ENCODE data around the gene ZNF407. TPM values are rescaled to one million over a fixed set of nuclear protein-coding genes. Genes with fewer than 3 reads are reported as not detected.

ZNF407 gene
- total RNA-seq, 2 experiments from 2014 or later, result 11.7 to 13.4 TPM

- Mint-ChIP-seq H3K4me1 (peaks cover 8% of the 10 kb centered on the region), H3K4me3 (no peak overlapping the region), H3K27ac (no peak overlapping the region), H3K36me3 (ENCODE audit: low read depth) (peaks cover 7% of the 10 kb centered on the region), H3K9me3 (peaks cover 2% of the 10 kb centered on the region), H3K27me3 (no peaks in the 10 kb centered on the region)
- POLR2A ChIA-PET, result no interaction called here
- CTCF ChIA-PET, result interaction anchor here (0.6 kb wide), 1 partner anchor 1686 kb away, joined by 3 read pairs; no protein-coding TSS in a partner anchor
- no peak for DNase-seq
Measured at GRCh38 chr18:75000920-75001319, 403.2 kb downstream of the ZNF407 start.

- peaks cover 2% of the 10 kb centered on the region for H3K9me3 Mint-ChIP-seq
- peaks cover 3% of the 10 kb centered on the region for H3K36me3 Mint-ChIP-seq (ENCODE audit: low read depth)
- POLR2A ChIA-PET, result interaction anchor here (1.3 kb wide), 1 partner anchor 9 kb away, joined by 5 read pairs; no protein-coding TSS in a partner anchor
- no peaks in the 10 kb centered on the region for H3K27me3 Mint-ChIP-seq
- CTCF ChIA-PET, result interaction anchor here (1.6 kb wide), 1 partner anchor 16 kb away, joined by 3 read pairs; no protein-coding TSS in a partner anchor
- no peak overlapping the region for H3K27ac Mint-ChIP-seq
- DNase-seq, result no peak
- H3K4me1 Mint-ChIP-seq, result no peaks in the 10 kb centered on the region
- no peak overlapping the region for H3K4me3 Mint-ChIP-seq
Measured at GRCh38 chr18:75003039-75003438, 405.4 kb downstream of the ZNF407 start.

- POLR2A ChIA-PET, result interaction anchor here (1.3 kb wide), 1 partner anchor 10 kb away, joined by 5 read pairs; no protein-coding TSS in a partner anchor
- CTCF ChIA-PET, result no interaction called here
- Mint-ChIP-seq H3K4me1 (no peaks in the 10 kb centered on the region), H3K27me3 (no peaks in the 10 kb centered on the region), H3K4me3 (no peak overlapping the region), H3K27ac (no peak overlapping the region), H3K36me3 (ENCODE audit: low read depth) (no peaks in the 10 kb centered on the region), H3K9me3 (no peaks in the 10 kb centered on the region)
- no peak for DNase-seq
Measured at GRCh38 chr18:75003764-75004690, 406.4 kb downstream of the ZNF407 start.

- POLR2A ChIA-PET, result no interaction called here
Measured at GRCh38 chr18:75005626-75006025, 408.0 kb downstream of the ZNF407 start.

GRCh38 chr18:75008186-75008585 is 410.5 kb downstream of the ZNF407 start:
- H3K27ac Mint-ChIP-seq, result no peak overlapping the region
- no peaks in the 10 kb centered on the region for H3K27me3 Mint-ChIP-seq
- no peak for DNase-seq
- CTCF ChIA-PET, result no interaction called here
- no peaks in the 10 kb centered on the region for H3K4me1 Mint-ChIP-seq
- H3K9me3 Mint-ChIP-seq, result no peaks in the 10 kb centered on the region
- H3K4me3 Mint-ChIP-seq, result no peak overlapping the region
- POLR2A ChIA-PET, result no interaction called here
- H3K36me3 Mint-ChIP-seq (ENCODE audit: low read depth), result no peaks in the 10 kb centered on the region

More at GRCh38 chr18:75005626-75006025, 408.0 kb downstream of the ZNF407 start:
- Mint-ChIP-seq H3K9me3 (no peaks in the 10 kb centered on the region), H3K36me3 (ENCODE audit: low read depth) (no peaks in the 10 kb centered on the region), H3K4me3 (no peak overlapping the region), H3K27me3 (no peaks in the 10 kb centered on the region), H3K4me1 (no peaks in the 10 kb centered on the region), H3K27ac (no peak overlapping the region)
- DNase-seq, result no peak
- CTCF ChIA-PET, result no interaction called here

GRCh38 chr18:75009296-75009695 is 411.6 kb downstream of the ZNF407 start:
- no peaks in the 10 kb centered on the region for H3K36me3 Mint-ChIP-seq (ENCODE audit: low read depth)
- H3K9me3 Mint-ChIP-seq, result no peaks in the 10 kb centered on the region
- no peaks in the 10 kb centered on the region for H3K27me3 Mint-ChIP-seq
- DNase-seq, result no peak
- ChIA-PET CTCF (interaction anchor here (1.3 kb wide), 1 partner anchor 34 kb away, joined by 3 read pairs; no protein-coding TSS in a partner anchor), POLR2A (no interaction called here)
- H3K4me1 Mint-ChIP-seq, result peaks cover 2% of the 10 kb centered on the region
- H3K4me3 Mint-ChIP-seq, result no peak overlapping the region
- no peak overlapping the region for H3K27ac Mint-ChIP-seq

GRCh38 chr18:75009878-75010277 is 412.2 kb downstream of the ZNF407 start:
- no peak for DNase-seq
- Mint-ChIP-seq H3K27ac (no peak overlapping the region), H3K36me3 (ENCODE audit: low read depth) (no peaks in the 10 kb centered on the region), H3K4me1 (peaks cover 4% of the 10 kb centered on the region), H3K4me3 (no peak overlapping the region), H3K9me3 (no peaks in the 10 kb centered on the region), H3K27me3 (no peaks in the 10 kb centered on the region)
- ChIA-PET CTCF (interaction anchor here (1.3 kb wide), 1 partner anchor 35 kb away, joined by 3 read pairs; no protein-coding TSS in a partner anchor), POLR2A (no interaction called here)

- Mint-ChIP-seq H3K27me3 (no peaks in the 10 kb centered on the region), H3K4me3 (no peak overlapping the region), H3K27ac (no peak overlapping the region), H3K9me3 (no peaks in the 10 kb centered on the region), H3K4me1 (peaks cover 4% of the 10 kb centered on the region), H3K36me3 (ENCODE audit: low read depth) (no peaks in the 10 kb centered on the region)
- POLR2A ChIA-PET, result no interaction called here
- CTCF ChIA-PET, result no interaction called here
- no peak for DNase-seq
Measured at GRCh38 chr18:75010278-75010677, 412.6 kb downstream of the ZNF407 start.

- no peak for DNase-seq
- Mint-ChIP-seq H3K9me3 (no peaks in the 10 kb centered on the region), H3K36me3 (ENCODE audit: low read depth) (no peaks in the 10 kb centered on the region), H3K4me1 (peaks cover 4% of the 10 kb centered on the region), H3K27me3 (no peaks in the 10 kb centered on the region), H3K27ac (no peak overlapping the region), H3K4me3 (no peak overlapping the region)
- ChIA-PET POLR2A (no interaction called here), CTCF (no interaction called here)
Measured at GRCh38 chr18:75010689-75011088, 413.0 kb downstream of the ZNF407 start.

GRCh38 chr18:75016025-75016717 is 418.5 kb downstream of the ZNF407 start:
- ChIA-PET POLR2A (no interaction called here), CTCF (no interaction called here)
- no peak for DNase-seq
- Mint-ChIP-seq H3K27ac (no peak overlapping the region), H3K4me3 (no peak overlapping the region), H3K4me1 (peaks cover 4% of the 10 kb centered on the region), H3K9me3 (no peaks in the 10 kb centered on the region), H3K27me3 (no peaks in the 10 kb centered on the region), H3K36me3 (ENCODE audit: low read depth) (no peaks in the 10 kb centered on the region)

GRCh38 chr18:75023473-75023872 is 425.8 kb downstream of the ZNF407 start:
- ChIA-PET CTCF (interaction anchor here (1.0 kb wide), 1 partner anchor 16 kb away, joined by 3 read pairs; no protein-coding TSS in a partner anchor), POLR2A (no interaction called here)
- no peak for DNase-seq
- no peaks in the 10 kb centered on the region for H3K36me3 Mint-ChIP-seq (ENCODE audit: low read depth)
- no peak overlapping the region for H3K4me3 Mint-ChIP-seq
- no peak overlapping the region for H3K27ac Mint-ChIP-seq
- H3K27me3 Mint-ChIP-seq, result no peaks in the 10 kb centered on the region
- no peaks in the 10 kb centered on the region for H3K9me3 Mint-ChIP-seq
- peaks cover 4% of the 10 kb centered on the region for H3K4me1 Mint-ChIP-seq

GRCh38 chr18:75024871-75025270 is 427.2 kb downstream of the ZNF407 start:
- no peak overlapping the region for H3K27ac Mint-ChIP-seq
- H3K4me1 Mint-ChIP-seq, result peaks cover 12% of the 10 kb centered on the region
- peaks cover 5% of the 10 kb centered on the region for H3K9me3 Mint-ChIP-seq
- no peaks in the 10 kb centered on the region for H3K27me3 Mint-ChIP-seq
- CTCF ChIA-PET, result no interaction called here
- DNase-seq, result no peak
- POLR2A ChIA-PET, result no interaction called here
- H3K36me3 Mint-ChIP-seq (ENCODE audit: low read depth), result peaks cover 6% of the 10 kb centered on the region
- H3K4me3 Mint-ChIP-seq, result no peak overlapping the region

- H3K27me3 Mint-ChIP-seq, result no peaks in the 10 kb centered on the region
- no peak for DNase-seq
- peaks cover 5% of the 10 kb centered on the region for H3K9me3 Mint-ChIP-seq
- no peak overlapping the region for H3K4me3 Mint-ChIP-seq
- POLR2A ChIA-PET, result no interaction called here
- no peak overlapping the region for H3K27ac Mint-ChIP-seq
- CTCF ChIA-PET, result no interaction called here
- peaks cover 6% of the 10 kb centered on the region for H3K36me3 Mint-ChIP-seq (ENCODE audit: low read depth)
- peaks cover 12% of the 10 kb centered on the region for H3K4me1 Mint-ChIP-seq
Measured at GRCh38 chr18:75025573-75025972, 427.9 kb downstream of the ZNF407 start.
